GM13977 (cell line): ENCODE measurements around the gene TCFL5.

Source experiments
- DNase-seq: peaks from one replicate; pipeline ENCODE4 v3.0.0; 2012; ENCODE audit warnings: low spot score
- CTCF ChIP-seq: IDR thresholded peaks from 2 replicates; pipeline ENCODE4 v1.5.1; 2012; ENCODE audit warnings: mild to moderate bottlenecking, control low read depth; ENCODE audit not compliant: insufficient read depth; ENCODE audit errors: extremely low read depth, missing control alignments
- in situ Hi-C: fragments of 300-500 bp; cut with MboI; formaldehyde crosslinking; loops from one replicate; pipeline ENCODE4 v1.12.0; 2022; ENCODE audit warnings: low sequenced_read_pairs, low pct_unique_long_range_greater_than_20kb, mixed read lengths, inconsistent platforms; ENCODE audit not compliant: unreplicated experiment

TCFL5 gene

GRCh38 chr20:62819494-62820174 is 42.0 kb downstream of the TCFL5 start:
- DNase-seq = no peak
- TF ChIP-seq CTCF = no peak
- in situ Hi-C loops = no loop called here

- in situ Hi-C loops = no loop called here
- no peak for DNase-seq
- TF ChIP-seq CTCF = no peak
Observed at GRCh38 chr20:62818592-62819493, 42.8 kb downstream of the TCFL5 start.

GRCh38 chr20:62817975-62818591 is 43.5 kb downstream of the TCFL5 start:
- in situ Hi-C loops = no loop called here
- DNase-seq = no peak
- TF ChIP-seq CTCF = no peak

GRCh38 chr20:62816884-62817873 is 44.4 kb downstream of the TCFL5 start, which contains the start of gene COL9A3:
Gene COL9A3, plus strand, starts transcription at chr20:62817050. Its CDS starts 15 bp downstream, at chr20:62817065.
- TF ChIP-seq CTCF = no peak
- in situ Hi-C loops = no loop called here
- no peak for DNase-seq

GRCh38 chr20:62816031-62816883 is 45.4 kb downstream of the TCFL5 start:
- TF ChIP-seq CTCF = no peak
- in situ Hi-C loops = no loop called here
- DNase-seq = no peak
